NCI-H2081 treated with DMSO at 0.1 percent for 48 hours (cell line): ENCODE data around the gene STIM2.
"Not testable (repeated sequence)": the region's sequence is repeated elsewhere in the genome, so short reads cannot be mapped to it uniquely, and the experiment has no call there.

ENCODE experiments used
- DNase-seq: peaks from one replicate; lab custom pipeline; 2025; lab: John Stamatoyannopoulos, UW

The STIM2 gene

GRCh38 chr4:26953366-26953765, 92.7 kb downstream of the STIM2 start:
- no peak for DNase-seq

GRCh38 chr4:26953770-26954423, 93.3 kb downstream of the STIM2 start:
- DNase-seq, result no peak

DNA sequence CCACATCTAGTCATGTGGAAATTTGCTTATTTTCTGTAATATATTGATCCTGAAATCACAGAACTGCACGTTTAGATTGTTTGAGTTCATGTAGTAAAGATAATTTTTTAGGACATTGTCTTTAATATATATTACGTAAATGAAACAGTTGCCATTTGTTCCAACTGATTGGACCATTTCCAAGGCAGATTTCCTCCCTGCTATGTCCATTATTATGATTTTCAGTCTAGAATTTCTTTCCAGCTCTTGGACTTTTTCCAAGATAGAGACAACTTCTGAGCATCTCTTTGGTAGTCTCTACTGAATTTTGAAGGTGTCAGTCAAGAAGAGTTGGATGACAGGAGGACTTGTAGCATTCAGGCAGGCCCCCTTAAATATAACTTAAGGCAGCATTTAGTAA, 94.6 kb downstream of the STIM2 start:
- DNase-seq, result no peak

DNA sequence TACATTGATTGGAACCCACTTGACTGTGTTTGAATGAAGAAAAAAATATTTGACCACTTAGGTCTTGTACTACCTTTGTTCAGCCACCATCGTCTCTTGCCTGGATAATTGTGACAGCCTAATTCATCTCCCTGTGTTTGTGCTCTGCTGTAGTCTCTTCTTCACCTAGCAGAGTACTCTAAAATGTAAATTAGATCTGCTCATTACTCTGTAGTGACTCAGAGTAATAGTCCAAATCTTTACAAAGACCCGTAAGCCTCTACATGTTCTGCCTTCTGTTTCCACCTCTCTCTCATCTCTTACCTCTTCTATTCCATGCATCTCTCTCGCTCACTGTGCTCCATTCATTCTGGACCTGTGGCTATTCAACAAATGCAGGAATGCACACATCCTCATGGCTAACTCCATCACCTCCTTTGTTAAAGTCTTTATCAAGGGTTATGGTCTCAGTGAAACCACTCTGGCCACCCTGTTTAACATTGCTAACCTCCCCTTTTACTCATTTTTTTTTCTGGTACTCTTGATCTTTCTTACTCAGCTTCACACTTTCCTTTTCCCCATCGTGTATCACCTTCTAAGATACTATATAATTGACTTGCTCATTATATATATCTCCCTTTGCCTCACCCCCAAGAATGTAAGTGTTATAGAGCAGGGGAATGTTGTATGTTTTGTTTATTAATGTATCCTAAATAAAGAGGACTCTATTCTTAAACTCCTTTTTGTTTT, 98.4 kb downstream of the STIM2 start:
- no peak for DNase-seq

DNA sequence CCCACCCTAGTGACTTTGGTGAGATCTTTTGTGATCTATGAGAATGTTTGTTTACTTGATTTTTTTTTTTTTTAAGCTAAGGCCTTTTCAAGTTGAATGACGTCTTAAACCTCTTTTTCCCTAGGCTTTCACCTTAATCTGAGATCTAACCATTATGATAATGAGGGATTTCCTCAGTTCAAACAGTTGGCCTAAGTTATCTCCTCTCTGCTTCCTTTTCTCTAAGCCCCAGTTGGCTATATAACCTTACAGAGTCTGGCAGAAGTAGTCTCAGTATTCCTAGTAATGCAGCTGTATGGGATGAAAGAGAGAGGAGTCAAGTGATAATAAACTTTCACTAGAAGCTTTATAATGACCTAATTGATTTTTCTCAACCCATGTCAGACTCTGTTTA, 99.0 kb downstream of the STIM2 start:
- no peak for DNase-seq

GRCh38 chr4:26962720-26963119, 102.1 kb downstream of the STIM2 start:
- no peak for DNase-seq

- DNase-seq, result no peak
Measured at GRCh38 chr4:26964512-26964911, 103.9 kb downstream of the STIM2 start.

DNA sequence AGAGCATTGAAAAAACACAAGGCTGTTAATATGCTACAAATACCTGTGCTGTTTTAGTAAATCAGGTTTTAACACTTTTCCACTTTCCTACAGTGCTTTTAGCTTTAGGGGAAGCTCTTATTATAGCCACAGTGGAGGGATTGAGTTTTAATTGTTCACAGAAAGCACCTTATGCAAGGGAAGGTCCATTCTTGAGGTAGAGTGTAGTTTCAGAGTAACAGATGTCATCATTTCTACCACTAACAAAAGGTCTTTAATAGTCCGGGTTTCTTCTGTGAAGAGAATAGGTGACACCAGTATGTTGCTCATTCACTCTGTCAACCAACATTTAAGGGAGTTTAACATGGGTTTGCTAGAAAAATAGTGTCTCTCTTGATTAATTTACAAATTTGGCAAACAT, 104.4 kb downstream of the STIM2 start:
- DNase-seq, result no peak

DNA sequence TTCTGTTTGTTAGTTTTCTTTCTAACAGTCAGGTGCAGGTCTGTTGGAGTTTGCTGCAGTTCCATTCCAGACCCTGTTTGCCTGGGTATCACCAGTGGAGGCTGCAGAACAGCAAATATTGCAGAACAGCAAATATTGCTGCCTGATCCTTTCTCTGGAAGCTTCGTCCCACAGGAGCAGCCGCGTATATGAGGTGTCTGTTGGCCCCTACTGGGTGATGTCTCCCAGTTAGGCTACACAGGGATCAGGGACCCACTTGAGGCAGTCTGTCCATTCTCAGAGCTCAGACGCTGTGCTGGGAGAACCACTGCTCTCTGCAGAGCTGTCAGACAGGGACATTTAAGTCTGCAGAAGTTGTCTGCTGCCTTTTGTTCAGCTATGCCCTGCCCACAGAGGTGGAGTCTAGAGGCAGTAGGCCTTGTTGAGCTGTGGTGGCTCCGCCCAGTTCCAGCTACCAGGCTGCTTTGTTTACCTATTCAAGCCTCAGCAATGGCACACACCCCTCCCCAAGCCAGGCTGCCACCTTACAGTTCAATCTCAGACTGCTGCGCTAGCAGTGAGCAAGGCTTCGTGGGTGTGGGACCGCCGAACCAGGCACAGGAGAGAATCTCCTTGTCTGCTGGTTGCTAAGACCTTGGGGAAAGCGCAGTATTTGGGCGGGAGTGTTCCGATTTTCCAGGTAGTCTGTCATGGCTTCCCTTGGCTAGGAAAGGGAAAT, 115.0 kb downstream of the STIM2 start:
- DNase-seq, result not testable (repeated sequence)

- no peak for DNase-seq
Measured at GRCh38 chr4:26978387-26979053, 117.9 kb downstream of the STIM2 start.

GRCh38 chr4:26984896-26985295, 124.3 kb downstream of the STIM2 start:
- DNase-seq, result no peak

DNA sequence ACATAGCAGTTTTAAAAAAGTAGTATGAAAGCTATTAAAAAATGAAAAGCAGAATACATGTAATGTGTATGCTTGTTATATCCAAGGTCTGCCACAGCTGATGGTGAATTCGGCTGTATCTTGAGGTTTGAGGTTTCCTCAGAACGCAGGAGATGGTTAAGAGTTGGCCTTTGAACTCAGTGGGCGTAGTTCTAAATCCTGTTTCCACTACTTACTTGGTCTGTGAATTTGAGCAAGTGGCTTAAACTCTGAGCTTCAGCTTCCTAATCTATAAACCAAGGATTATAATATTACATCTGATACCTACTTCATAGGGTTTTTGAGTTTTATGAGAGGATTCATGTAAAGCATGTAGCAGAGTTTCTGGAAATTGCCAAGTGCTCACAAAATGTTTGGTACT, 125.2 kb downstream of the STIM2 start:
- DNase-seq, result no peak

DNA sequence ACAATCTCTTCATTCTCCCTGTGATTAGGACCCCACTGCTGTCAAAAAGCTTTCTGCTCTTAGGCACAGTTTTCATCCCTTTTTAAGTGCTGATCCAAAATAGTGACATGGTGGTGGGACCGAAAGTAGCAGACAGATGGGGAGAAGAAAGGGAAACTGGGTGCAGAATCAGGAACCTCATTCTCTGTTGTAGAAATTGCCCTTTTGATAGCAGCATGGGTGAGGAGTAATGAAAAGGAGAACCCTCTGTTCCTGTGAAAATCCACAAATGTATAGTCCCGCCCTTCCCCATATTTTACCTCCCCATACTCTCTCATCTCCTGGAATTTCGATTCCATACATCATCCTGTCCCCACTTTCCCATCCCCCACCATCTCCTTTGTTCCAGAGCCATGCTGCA, 126.5 kb downstream of the STIM2 start:
- no peak for DNase-seq

DNA sequence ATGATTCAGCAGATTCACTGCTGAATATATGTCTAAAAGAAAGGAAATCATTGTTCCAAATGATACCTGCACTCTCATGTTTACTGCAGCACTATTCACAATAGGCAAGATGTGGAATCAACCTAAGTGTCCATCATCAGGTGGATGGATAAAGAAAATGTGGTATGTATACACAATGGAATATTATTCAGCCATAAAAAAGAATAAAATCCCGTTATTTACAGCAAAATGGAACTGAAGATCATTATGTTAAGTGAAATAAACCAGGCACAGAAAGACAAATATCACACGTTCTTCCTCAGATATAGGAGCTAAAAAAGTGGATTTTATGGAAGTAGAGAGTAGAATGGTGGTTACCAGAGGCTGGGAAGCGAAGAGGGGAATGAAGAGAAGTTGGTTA, 130.4 kb downstream of the STIM2 start:
- DNase-seq, result no peak

DNA sequence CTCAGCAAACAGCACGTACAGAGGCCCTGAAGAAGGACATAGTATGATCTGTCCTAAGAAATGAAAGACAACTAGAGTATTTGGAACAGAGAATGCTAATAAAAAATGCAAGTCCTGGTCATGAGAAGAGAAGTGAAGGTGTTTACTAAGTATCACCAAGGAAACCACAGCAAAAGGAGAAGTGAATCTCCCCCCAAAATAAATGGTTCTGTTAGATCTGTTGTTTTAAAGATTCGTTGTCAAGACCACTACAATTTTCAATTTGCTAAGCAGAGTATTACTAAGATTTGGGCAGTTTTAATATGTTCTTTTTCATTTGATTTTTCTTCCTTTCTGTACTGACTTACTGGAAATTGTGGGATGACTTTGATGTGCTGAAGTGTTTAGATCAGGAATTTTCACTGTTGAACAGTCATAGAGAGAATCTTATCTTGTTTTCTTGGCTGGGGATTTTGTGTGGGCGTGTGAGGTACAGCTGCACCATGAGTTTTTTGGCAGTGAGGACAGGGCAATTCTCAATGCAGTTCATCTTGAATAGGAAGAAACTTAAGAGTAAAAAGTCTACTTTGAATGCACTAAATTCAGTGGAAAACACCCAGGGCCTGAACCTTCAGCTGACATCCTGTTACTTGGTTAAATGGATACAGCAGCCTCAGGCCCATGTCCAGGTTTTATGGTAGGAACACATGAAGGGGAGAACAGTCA, 132.2 kb downstream of the STIM2 start:
- no peak for DNase-seq

DNA sequence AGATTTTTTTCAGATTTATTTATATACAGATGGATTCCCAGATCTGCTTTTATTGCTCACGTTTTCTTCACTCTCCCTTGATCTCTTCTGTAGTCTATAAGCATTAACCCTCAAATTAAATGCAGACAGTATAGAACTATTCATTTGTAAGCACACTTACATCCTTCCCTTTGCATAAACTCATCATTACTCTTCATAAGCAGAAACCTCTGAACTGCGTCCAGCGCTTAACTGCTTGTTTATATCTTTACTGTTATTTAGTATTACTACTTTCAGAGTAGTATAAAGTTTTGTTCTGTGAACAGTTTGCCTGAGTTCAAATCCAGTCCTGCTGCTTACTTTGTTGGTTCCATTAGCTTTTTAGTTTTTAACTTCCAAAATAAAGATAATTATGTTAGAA, 132.9 kb downstream of the STIM2 start:
- no peak for DNase-seq

DNA sequence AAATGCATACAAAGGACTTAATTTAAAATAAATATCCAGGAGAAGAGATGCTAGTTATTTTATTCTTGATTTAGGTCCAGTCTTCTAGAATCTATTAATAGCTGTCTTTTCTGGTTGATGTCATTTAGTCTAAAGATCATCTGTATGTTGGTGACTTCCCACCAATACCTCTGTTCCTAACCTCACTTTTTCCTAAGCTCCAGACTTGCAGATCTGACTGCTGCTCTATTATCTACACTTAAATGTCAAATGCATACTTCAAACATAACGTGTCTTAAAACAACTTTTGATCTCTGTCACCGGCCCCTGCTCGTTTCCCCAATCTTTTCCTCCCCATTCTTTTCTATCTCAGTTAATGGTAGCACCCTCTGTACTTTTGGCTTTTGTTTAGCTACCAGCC, 133.3 kb downstream of the STIM2 start:
- DNase-seq, result no peak

DNA sequence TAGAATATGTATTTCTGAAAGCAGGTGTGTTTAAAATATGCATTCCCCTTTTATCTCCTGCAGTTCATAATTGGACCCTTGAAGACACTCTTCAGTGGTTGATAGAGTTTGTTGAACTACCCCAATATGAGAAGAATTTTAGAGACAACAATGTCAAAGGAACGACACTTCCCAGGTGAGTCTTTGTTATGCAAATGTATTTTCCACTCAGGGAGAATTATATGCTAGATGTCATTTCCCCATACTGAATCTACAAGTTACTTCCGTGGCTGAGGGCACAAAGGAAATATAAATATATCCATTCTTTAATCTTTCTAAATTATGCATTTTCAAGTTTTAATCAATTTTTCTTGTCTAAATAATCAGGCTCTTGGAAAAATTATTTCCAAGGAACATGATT, 134.7 kb downstream of the STIM2 start:
- no peak for DNase-seq

- DNase-seq, result no peak
Measured at GRCh38 chr4:26996745-26997144, 136.1 kb downstream of the STIM2 start.

DNA sequence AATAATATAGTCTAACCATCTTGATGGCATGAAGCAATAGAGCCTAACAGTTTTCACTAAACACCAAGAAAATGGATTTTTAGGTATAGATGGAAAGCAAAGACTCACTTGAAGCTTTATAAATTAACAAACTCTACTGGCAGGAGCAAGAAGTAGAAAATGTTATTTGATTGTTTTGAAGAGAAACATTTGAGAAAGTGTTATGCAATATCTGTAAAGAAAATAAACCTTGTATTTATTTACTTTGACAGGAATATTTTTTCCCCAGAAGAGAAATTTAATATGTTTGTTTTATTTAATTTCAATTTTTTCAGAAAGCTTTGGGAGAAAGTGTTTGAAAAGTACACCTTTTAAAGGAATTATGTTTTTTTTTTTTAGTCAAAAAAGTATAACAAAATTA, 139.0 kb downstream of the STIM2 start:
- no peak for DNase-seq

- no peak for DNase-seq
Measured at GRCh38 chr4:27000122-27000521, 139.5 kb downstream of the STIM2 start.

- no peak for DNase-seq
Measured at GRCh38 chr4:27000820-27001219, 140.2 kb downstream of the STIM2 start.
